HCT116 (cell line): ENCODE results near the gene FCHSD2.

ENCODE experiments used
- CTCF ChIP-seq, 3 experiments: fragments of 200-600 bp in 1 of 3; sonication (generic) in 1 of 3; IDR thresholded peaks in 2 of 3; conservative IDR thresholded peaks in 1 of 3; 2 replicates each; pipeline ENCODE4 v1.5.1; 2012 to 2017; ENCODE audit warnings: low read depth in 2 of 3, low read length in 2 of 3, antibody characterized with exemption in 1 of 3, borderline replicate concordance in 1 of 3, control low read depth in 1 of 3, mild to moderate bottlenecking in 1 of 3, mixed read lengths in 1 of 3, mixed run types in 1 of 3, moderate library complexity in 1 of 3; ENCODE audit not compliant: insufficient read depth in 1 of 3
- RAD21 ChIP-seq: IDR thresholded peaks from 2 replicates; pipeline ENCODE4 v1.6.1; 2012; ENCODE audit warnings: low read depth, mild to moderate bottlenecking

DNA sequence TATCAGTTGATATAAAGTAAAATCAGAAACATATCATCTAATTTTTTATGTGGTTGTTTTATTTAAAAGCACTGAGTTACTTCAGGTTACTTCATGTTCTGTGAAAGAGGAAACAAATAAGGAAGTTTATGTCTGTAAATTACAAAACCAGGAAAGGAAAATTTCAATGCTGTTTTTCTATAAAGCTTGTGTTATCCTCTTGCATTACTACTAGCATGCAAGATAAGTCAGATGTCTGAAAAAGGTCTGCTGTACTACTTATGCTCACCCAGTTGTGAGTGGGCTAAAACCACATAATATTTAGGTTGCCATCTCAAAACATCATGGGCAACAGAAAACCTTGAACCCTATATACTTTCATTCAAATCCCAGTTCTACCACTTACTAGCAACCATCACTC, 206.4 kb downstream of the FCHSD2 start:
- no peak for TF ChIP-seq CTCF (IDR thresholded peaks at IDR 0.05 in 2 of 3, conservative IDR thresholded peaks at IDR 0.05 in 1 of 3; ENCODE audit: borderline replicate concordance in 1 of 3, insufficient read depth in 1 of 3, low read depth in 2 of 3, low read length in 2 of 3)
- no peak for TF ChIP-seq RAD21
